ENCODE data around the gene LIMCH1. TPM values are rescaled to one million over a fixed set of nuclear protein-coding genes. Genes with fewer than 3 reads are reported as not detected.

Gene LIMCH1
- polyA plus RNA-seq, 1 donor (not counting 4 experiments of a cell fraction or from before 2014, with no cell fraction given) = 1.1 TPM

DNA sequence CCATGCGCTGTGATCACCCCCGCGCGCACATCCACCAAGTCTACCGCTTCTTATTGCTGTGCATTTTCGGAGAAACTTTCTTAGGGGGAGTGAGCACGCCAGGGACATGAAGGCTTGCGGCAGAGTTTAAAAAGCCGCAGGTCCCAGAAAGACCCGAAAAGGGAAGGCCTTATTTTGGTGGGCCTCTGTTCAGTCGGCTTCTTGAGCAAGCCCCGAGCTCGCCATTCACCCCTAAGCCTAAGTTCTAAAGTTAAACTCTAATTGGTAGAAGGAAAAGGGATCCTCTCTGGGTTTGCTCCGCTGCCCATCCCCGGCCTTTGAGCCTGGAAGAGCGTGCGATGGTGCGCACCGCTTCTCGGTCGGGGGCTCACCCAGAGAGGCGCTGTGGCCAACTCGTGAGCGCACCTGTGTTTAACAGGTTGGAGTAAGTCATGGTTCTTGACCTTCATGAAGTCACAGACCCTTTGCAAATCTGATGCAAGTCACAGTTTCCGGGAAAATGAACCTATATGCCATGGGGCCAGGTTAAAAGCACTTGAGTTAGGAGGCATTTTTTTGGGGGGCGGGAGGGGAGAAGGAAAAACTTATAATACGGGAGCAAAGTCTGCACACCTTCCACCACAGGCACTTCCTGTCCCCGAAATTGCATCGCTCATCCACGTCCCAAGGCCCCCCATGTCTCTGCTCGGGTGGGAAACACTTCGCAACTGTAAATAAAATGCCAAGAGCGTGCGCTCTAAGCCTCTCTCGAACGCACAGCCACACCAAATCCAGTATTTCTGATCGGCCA lies 208.7 kb downstream of the LIMCH1 start:
- Histone ChIP-seq H3K4me3 (ENCODE audit: control insufficient read depth in 2 of 3, extremely low read depth in 1 of 3, insufficient read depth in 2 of 3, low read depth in 1 of 3, low read length in 3 of 3) (no peak overlapping the region), H2AFZ (ENCODE audit: control insufficient read depth, low read length) (no peak overlapping the region)

GRCh38 chr4:41747230-41748055 lies 209.5 kb downstream of the LIMCH1 start:
- no peaks in the 10 kb centered on the region for H3K79me2 ChIP-seq (ENCODE audit: control insufficient read depth, insufficient read depth, low read length)
- peaks cover 3% of the 10 kb centered on the region for H4K20me1 ChIP-seq (ENCODE audit: control insufficient read depth, extremely low read depth, insufficient read depth, low read length)
- no peak overlapping the region for H3K27ac ChIP-seq (ENCODE audit: control insufficient read depth, insufficient read depth, low read length)
- no peak overlapping the region for H3K9ac ChIP-seq (ENCODE audit: control insufficient read depth, extremely low read depth, insufficient read depth, low read length)
- TF ChIP-seq CTCF (optimal IDR thresholded peaks at IDR 0.05 in 1 of 3, IDR thresholded peaks at IDR 0.05 in 1 of 3, conservative IDR thresholded peaks at IDR 0.05 in 1 of 3; ENCODE audit: extremely low read depth in 1 of 3, insufficient read depth in 2 of 3, low read length in 3 of 3) (no peak), EZH2 (IDR thresholded peaks at IDR 0.05; ENCODE audit: low read length) (no peak)
- H2AFZ ChIP-seq (ENCODE audit: control insufficient read depth, low read length) = no peak overlapping the region
- dilution Hi-C loops (cut with MboI; ENCODE audit: extremely low pct_ligation_motif_present, low sequenced_read_pairs) = no loop called here
- H3K4me1 ChIP-seq (ENCODE audit: control insufficient read depth, extremely low read depth, insufficient read depth, low read length) = no peaks in the 10 kb centered on the region
- H3K4me3 ChIP-seq (ENCODE audit: control insufficient read depth in 2 of 3, extremely low read depth in 1 of 3, insufficient read depth in 2 of 3, low read depth in 1 of 3, low read length in 3 of 3) = no peak overlapping the region
- H3K36me3 ChIP-seq (ENCODE audit: control insufficient read depth in 2 of 2, extremely low read depth in 1 of 2, insufficient read depth in 2 of 2, low read length in 2 of 2) = no peaks in the 10 kb centered on the region
- no peaks in the 10 kb centered on the region for H3K9me3 ChIP-seq (ENCODE audit: control insufficient read depth, low read depth, low read length)
- DNase-seq (ENCODE audit: low read depth, low spot score) (no peak), FAIRE-seq (no peak)
- peaks cover 96% of the 10 kb centered on the region for H3K27me3 ChIP-seq (ENCODE audit: control insufficient read depth, extremely low read depth, insufficient read depth, low read length)
- no peaks in the 10 kb centered on the region for H3K9me1 ChIP-seq (ENCODE audit: control insufficient read depth, extremely low read depth, insufficient read depth, low read length)
- H3K4me2 ChIP-seq (ENCODE audit: control insufficient read depth, extremely low read depth, insufficient read depth, low read depth, low read length) = no peak overlapping the region

More for the DNA sequence above, 208.7 kb downstream of the LIMCH1 start:
- no peaks in the 10 kb centered on the region for H3K79me2 ChIP-seq (ENCODE audit: control insufficient read depth, insufficient read depth, low read length)
- H3K27ac ChIP-seq (ENCODE audit: control insufficient read depth, insufficient read depth, low read length) = no peak overlapping the region
- H3K36me3 ChIP-seq (ENCODE audit: control insufficient read depth in 2 of 2, extremely low read depth in 1 of 2, insufficient read depth in 2 of 2, low read length in 2 of 2) = no peaks in the 10 kb centered on the region
- peak; percentile 99 for TF ChIP-seq EZH2 (IDR thresholded peaks at IDR 0.05; ENCODE audit: low read length)
- TF ChIP-seq CTCF (optimal IDR thresholded peaks at IDR 0.05 in 1 of 3, IDR thresholded peaks at IDR 0.05 in 1 of 3, conservative IDR thresholded peaks at IDR 0.05 in 1 of 3; ENCODE audit: extremely low read depth in 1 of 3, insufficient read depth in 2 of 3, low read length in 3 of 3) = no peak
- no peaks in the 10 kb centered on the region for H3K9me1 ChIP-seq (ENCODE audit: control insufficient read depth, extremely low read depth, insufficient read depth, low read length)
- H3K27me3 ChIP-seq (ENCODE audit: control insufficient read depth, extremely low read depth, insufficient read depth, low read length) = peaks cover 93% of the 10 kb centered on the region
- no peak overlapping the region for H3K4me2 ChIP-seq (ENCODE audit: control insufficient read depth, extremely low read depth, insufficient read depth, low read depth, low read length)
- dilution Hi-C loops (cut with MboI; ENCODE audit: extremely low pct_ligation_motif_present, low sequenced_read_pairs) = no loop called here
- H3K4me1 ChIP-seq (ENCODE audit: control insufficient read depth, extremely low read depth, insufficient read depth, low read length) = no peaks in the 10 kb centered on the region
- H4K20me1 ChIP-seq (ENCODE audit: control insufficient read depth, extremely low read depth, insufficient read depth, low read length) = peaks cover 3% of the 10 kb centered on the region
- FAIRE-seq (no peak), DNase-seq (ENCODE audit: low read depth, low spot score) (no peak)
- H3K9me3 ChIP-seq (ENCODE audit: control insufficient read depth, low read depth, low read length) = no peaks in the 10 kb centered on the region
- no peak overlapping the region for H3K9ac ChIP-seq (ENCODE audit: control insufficient read depth, extremely low read depth, insufficient read depth, low read length)

Data from keratinocyte (primary cell).